ENCODE measurements around the gene NDFIP1. TPM values are rescaled to one million over a fixed set of nuclear protein-coding genes. Genes with fewer than 3 reads are reported as not detected.

Gene NDFIP1
- total RNA-seq, 6 experiments from 2014 or later: 50.4 to 61.1 (median 57.1) TPM

DNA sequence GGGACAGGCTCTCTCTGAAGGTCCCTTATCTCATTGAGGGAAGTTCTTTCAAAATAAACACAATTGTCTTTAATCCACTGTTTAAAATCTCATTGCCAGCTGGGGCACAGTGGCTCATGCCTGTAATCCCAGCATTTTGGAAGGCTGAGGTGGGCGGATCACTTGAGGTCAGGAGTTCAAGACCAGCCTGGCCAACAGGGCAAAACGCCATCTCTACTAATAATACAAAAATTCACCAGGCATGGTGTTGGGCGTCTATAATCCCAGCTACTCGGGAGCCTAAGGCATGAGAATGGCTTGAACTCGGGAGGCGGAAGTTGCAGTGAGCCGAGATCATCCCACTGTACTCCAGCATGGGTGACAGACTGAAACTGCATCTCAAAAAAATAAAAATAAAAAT lies 8.3 kb upstream of the NDFIP1 start:
- ATAC-seq (peak in 1 of 4 donors; percentile 23), DNase-seq (no peak)
- Histone ChIP-seq H3K36me3 (no peaks in the 10 kb centered on the region), H3K4me3 (no peak overlapping the region), H3K27me3 (no peaks in the 10 kb centered on the region), H3K9me3 (no peaks in the 10 kb centered on the region), H3K4me1 (no peaks in the 10 kb centered on the region), H3K27ac (no peak overlapping the region)
- intact Hi-C loops (cut with DNase I): no loop called here
- TF ChIP-seq POLR2A (IDR thresholded peaks at IDR 0.05): no peak
- TF ChIP-seq, protein P1, sequence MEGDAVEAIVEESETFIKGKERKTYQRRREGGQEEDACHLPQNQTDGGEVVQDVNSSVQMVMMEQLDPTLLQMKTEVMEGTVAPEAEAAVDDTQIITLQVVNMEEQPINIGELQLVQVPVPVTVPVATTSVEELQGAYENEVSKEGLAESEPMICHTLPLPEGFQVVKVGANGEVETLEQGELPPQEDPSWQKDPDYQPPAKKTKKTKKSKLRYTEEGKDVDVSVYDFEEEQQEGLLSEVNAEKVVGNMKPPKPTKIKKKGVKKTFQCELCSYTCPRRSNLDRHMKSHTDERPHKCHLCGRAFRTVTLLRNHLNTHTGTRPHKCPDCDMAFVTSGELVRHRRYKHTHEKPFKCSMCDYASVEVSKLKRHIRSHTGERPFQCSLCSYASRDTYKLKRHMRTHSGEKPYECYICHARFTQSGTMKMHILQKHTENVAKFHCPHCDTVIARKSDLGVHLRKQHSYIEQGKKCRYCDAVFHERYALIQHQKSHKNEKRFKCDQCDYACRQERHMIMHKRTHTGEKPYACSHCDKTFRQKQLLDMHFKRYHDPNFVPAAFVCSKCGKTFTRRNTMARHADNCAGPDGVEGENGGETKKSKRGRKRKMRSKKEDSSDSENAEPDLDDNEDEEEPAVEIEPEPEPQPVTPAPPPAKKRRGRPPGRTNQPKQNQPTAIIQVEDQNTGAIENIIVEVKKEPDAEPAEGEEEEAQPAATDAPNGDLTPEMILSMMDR (IDR thresholded peaks at IDR 0.05): no peak
- 75% methylated on average over 7 of the region's 7 CpGs for WGBS (ENCODE audit: insufficient coverage, low coverage, low lambda C conversion rate, missing lambda C conversion rate)

DNA sequence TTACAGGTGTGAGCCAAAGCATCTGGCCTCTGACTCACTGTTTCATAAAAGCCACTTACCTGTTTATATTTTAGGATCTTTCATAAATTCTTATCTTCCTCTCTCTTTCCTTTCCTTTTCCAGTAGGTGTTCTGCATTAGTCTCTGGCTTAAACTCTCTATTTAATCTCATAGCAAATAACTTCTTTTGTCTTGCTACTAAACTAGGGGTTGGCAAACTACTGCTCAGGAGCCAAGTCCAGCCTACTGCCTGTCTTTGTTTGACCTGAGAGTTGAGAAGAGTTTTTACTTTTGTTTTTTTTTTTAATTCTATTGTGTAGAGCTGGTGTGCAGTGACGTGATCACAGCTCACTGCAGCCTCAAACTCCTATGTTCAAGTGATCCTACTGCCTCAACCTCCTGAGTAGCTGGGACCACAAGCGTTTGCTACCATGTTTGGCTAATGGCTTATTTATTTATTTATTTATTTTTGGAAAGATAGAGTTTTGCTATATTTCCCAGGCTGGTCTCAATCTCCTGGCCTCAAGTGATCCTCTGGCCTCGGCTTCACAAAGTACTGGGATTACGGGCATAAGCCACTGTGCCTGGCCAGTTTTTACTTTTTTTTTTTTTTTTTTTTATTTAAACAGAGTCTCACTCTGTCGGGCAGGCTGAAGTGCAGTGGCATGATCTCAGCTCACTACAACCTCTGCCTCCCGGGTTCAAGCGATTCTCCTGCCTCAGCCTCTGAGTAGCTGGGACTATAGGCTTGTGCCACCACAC lies 5.4 kb upstream of the NDFIP1 start:
- DNase-seq: no peak
- no peaks in the 10 kb centered on the region for H3K36me3 ChIP-seq
- 81% methylated on average over 7 of the region's 7 CpGs for WGBS (ENCODE audit: insufficient coverage, low coverage, low lambda C conversion rate, missing lambda C conversion rate)
- H3K4me3 ChIP-seq: no peak overlapping the region
- H3K27me3 ChIP-seq: no peaks in the 10 kb centered on the region
- intact Hi-C loops (cut with DNase I): no loop called here
- H3K9me3 ChIP-seq: no peaks in the 10 kb centered on the region
- ATAC-seq: peak in 1 of 4 donors; percentile 45
- TF ChIP-seq, protein P1 (IDR thresholded peaks at IDR 0.05): no peak
- H3K4me1 ChIP-seq: peaks cover 0 to under 1% (median 0%) of the 10 kb centered on the region in 4 donors
- no peak overlapping the region for H3K27ac ChIP-seq

DNA sequence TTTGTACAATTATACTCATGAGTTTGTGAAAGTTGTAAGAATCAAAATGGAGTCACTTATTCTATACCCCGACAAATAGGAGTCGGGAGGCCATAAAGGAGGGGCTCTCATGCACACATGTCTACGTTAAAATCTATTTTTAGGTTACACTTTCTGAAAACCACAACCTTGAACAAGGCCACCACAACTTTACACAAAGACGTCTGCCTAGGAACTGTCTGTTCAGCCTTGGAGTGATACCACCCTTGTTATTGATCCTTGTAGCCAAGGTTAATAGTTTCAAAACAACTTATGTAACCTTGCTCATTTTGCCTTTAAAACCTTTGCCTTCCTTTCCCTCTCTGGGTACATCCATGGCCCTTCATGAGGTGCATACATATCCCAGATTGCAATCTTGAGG lies 4.1 kb upstream of the NDFIP1 start:
- ATAC-seq: no peak
- peaks cover 0 to 3% (median 0%) of the 10 kb centered on the region in 4 donors for H3K4me1 ChIP-seq
- DNase-seq: no peak
- no peaks in the 10 kb centered on the region for H3K9me3 ChIP-seq
- no peaks in the 10 kb centered on the region for H3K27me3 ChIP-seq
- TF ChIP-seq, protein P1 (IDR thresholded peaks at IDR 0.05): no peak
- no peak for TF ChIP-seq POLR2A (IDR thresholded peaks at IDR 0.05)
- intact Hi-C loops (cut with DNase I): no loop called here
- H3K36me3 ChIP-seq: no peaks in the 10 kb centered on the region
- 60% methylated on average over 4 of the region's 4 CpGs for WGBS (ENCODE audit: insufficient coverage, low coverage, low lambda C conversion rate, missing lambda C conversion rate)
- no peak overlapping the region for H3K27ac ChIP-seq
- no peak overlapping the region for H3K4me3 ChIP-seq

DNA sequence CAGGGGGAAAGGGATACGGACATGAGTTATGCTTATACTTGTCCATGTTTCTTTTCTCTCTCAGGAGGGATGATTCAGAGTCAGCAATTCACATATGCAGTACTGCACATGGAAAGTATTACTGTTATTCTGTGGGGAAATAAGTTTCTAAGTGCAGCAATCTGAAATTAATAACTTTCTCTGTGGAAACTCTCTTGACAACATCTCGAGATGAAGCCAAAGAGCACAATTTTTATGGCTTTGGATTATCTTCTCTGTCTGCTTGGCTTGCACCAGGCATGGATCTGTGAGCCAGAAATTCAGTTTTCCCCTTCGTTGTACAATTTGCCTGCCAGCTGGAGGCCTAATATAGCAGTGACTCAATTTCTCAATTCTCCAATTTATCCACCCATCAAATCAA lies 2.5 kb upstream of the NDFIP1 start:
- no peak overlapping the region for H3K27ac ChIP-seq
- no peaks in the 10 kb centered on the region for H3K9me3 ChIP-seq
- no peaks in the 10 kb centered on the region for H3K27me3 ChIP-seq
- intact Hi-C loops (cut with DNase I): no loop called here
- 74% methylated on average over 3 of the region's 3 CpGs for WGBS (ENCODE audit: insufficient coverage, low coverage, low lambda C conversion rate, missing lambda C conversion rate)
- DNase-seq (no peak), ATAC-seq (no peak)
- H3K36me3 ChIP-seq: no peaks in the 10 kb centered on the region
- H3K4me1 ChIP-seq: peaks cover 0 to 15% (median 5%) of the 10 kb centered on the region in 4 donors
- no peak overlapping the region for H3K4me3 ChIP-seq
- TF ChIP-seq, protein P1 (IDR thresholded peaks at IDR 0.05): no peak
- no peak for TF ChIP-seq POLR2A (IDR thresholded peaks at IDR 0.05)

Measured in right lobe of liver (tissue), 6 donors.